ENCODE measurements around the gene DSTN. TPM values are rescaled to one million over a fixed set of nuclear protein-coding genes. Genes with fewer than 3 reads are reported as not detected.

Gene DSTN
- total and polyA plus RNA-seq, 2 of the 4 experiments (the other 2 are of a cell fraction) = 221 to 269 TPM

DNA sequence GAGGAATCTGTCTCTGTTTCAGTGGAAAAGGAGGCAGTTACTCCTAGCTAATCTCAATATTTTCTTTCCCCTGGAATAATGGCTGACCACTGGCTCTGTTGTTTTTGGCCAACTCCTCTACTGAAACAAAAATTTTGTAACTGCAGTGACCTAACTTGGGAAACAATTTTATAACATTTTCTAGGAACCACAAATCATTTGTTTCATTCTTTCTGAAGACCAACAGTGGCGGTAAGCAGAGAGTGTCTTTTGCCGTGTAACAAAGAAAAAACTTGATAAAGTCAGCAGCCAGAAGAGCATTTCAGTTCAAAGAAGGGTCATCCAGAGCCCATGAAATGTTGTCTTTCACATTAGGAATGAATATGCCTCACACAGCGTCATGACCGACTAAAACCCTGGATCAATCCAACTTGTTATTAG is 26.9 kb upstream of the DSTN start:
- H4K8ac ChIP-seq (ENCODE audit: low read depth in 2 of 2, low read length in 2 of 2) = peak overlapping the region in 1 of 2 experiments; percentile 41; a peak in 2 of 4 replicates
- no peak overlapping the region for H3K4me3 ChIP-seq (ENCODE audit: insufficient read depth, low read depth, low read length)
- no CpG with 5 or more reads among the region's 4 CpGs for WGBS, 2 experiments (ENCODE audit: extremely low coverage in 2 of 2, insufficient read length in 1 of 2)
- dilution Hi-C loops (cut with HindIII; ENCODE audit: low sequenced_read_pairs, unreplicated experiment) = no loop called here
- BruUV-seq (replicated peaks) = no TSS peak
- H3K4ac ChIP-seq (ENCODE audit: low read depth, low read length) = peak overlapping the region; percentile 82
- H3K36me3 ChIP-seq (ENCODE audit: control insufficient read depth, insufficient read depth, low read length) = no peaks in the 10 kb centered on the region
- DNase-seq (peak; percentile 83), ATAC-seq (ENCODE audit: low read depth) (peak; percentile 69)
- intact Hi-C loops (cut with micrococcal nuclease) = loop anchor here (1.0 kb wide), 1 partner anchor 26 kb away; no protein-coding TSS in a partner anchor
- no peak overlapping the region for H2AFZ ChIP-seq (replicated peaks; ENCODE audit: low read length, poor library complexity)
- H3K14ac ChIP-seq (replicated peaks; ENCODE audit: low read depth, low read length) = no peak overlapping the region; the same call in 1 of the 2 replicates
- peaks cover 0 to 8% of the 10 kb centered on the region in 2 experiments; a peak in 1 of 4 replicates for H3K79me1 ChIP-seq (ENCODE audit: low read depth in 1 of 2, low read length in 2 of 2)
- H3K9ac ChIP-seq (ENCODE audit: low read depth, low read length) = no peak overlapping the region
- peak overlapping the region; percentile 46; the same call in 1 of the 2 replicates for H3K56ac ChIP-seq (ENCODE audit: extremely low read depth, insufficient read depth, low read length)
- H4K5ac ChIP-seq (ENCODE audit: low read depth, low read length) = peak overlapping the region; percentile 50
- peaks cover 7% of the 10 kb centered on the region for H3K4me1 ChIP-seq (ENCODE audit: control insufficient read depth, insufficient read depth, low read length)
- H2BK15ac ChIP-seq (ENCODE audit: low read depth, low read length) = no peak overlapping the region
- H2AK5ac ChIP-seq (ENCODE audit: low read depth, low read length) = no peak overlapping the region; the same call in 1 of the 2 replicates
- H3K4me2 ChIP-seq (ENCODE audit: low read depth, low read length) = peak overlapping the region; percentile 74; the same call in 1 of the 2 replicates
- H4K91ac ChIP-seq (ENCODE audit: insufficient read depth, low read depth, low read length) = no peak overlapping the region
- H4K20me1 ChIP-seq (ENCODE audit: insufficient read depth, low read length) = peaks cover 7% of the 10 kb centered on the region; the same call in 1 of the 2 replicates
- peak overlapping the region; percentile 61; the same call in 1 of the 2 replicates for H2BK20ac ChIP-seq (ENCODE audit: low read depth, low read length)
- CTCF ChIA-PET = interaction anchor here (0.8 kb wide), 2 partner anchors 10 to 16 kb away, joined by 3 read pairs; no protein-coding TSS in a partner anchor
- peak overlapping the region; percentile 73 for H2BK5ac ChIP-seq (ENCODE audit: low read depth, low read length, poor library complexity, severe bottlenecking)
- H3K27ac ChIP-seq (ENCODE audit: insufficient read depth, low read length) = peak overlapping the region; percentile 82; the same call in 1 of the 2 replicates
- peak overlapping the region; percentile 75; the same call in 1 of the 2 replicates for H3K23ac ChIP-seq (ENCODE audit: low read depth, low read length)
- POLR2A ChIA-PET (ENCODE audit: unreplicated experiment) = interaction anchor here (1.0 kb wide), 1 partner anchor 27 kb away, joined by 4 read pairs; the partner anchor contains the start of gene DSTN
- TF ChIP-seq RAD21 (IDR thresholded peaks at IDR 0.05; ENCODE audit: low read length) = no peak
- peak; percentile 64; the same call in 1 of the 2 replicates for TF ChIP-seq CEBPB (IDR thresholded peaks at IDR 0.05; ENCODE audit: low read depth, low read length)
- in situ Hi-C loops (cut with MboI; ENCODE audit: low sequenced_read_pairs) = no loop called here
- H2AK9ac ChIP-seq (replicated peaks; ENCODE audit: low read depth, low read length, poor library complexity) = no peak overlapping the region
- H2BK120ac ChIP-seq (ENCODE audit: low read depth, low read length) = peak overlapping the region; percentile 52; the same call in 1 of the 2 replicates
- H3K27me3 ChIP-seq (ENCODE audit: control insufficient read depth, insufficient read depth, low read length) = peaks cover 4% of the 10 kb centered on the region
- H3K9me1 ChIP-seq (ENCODE audit: insufficient read depth, low read length) = peaks cover 10% of the 10 kb centered on the region
- no peaks in the 10 kb centered on the region for H3K9me3 ChIP-seq (ENCODE audit: control insufficient read depth, insufficient read depth, low read length)
- peak overlapping the region; percentile 73 for H3K18ac ChIP-seq (ENCODE audit: low read depth, low read length)
